Transverse colon (tissue), 4 donors: ENCODE data around the gene HNMT. TPM values are rescaled to one million over a fixed set of nuclear protein-coding genes. Genes with fewer than 3 reads are reported as not detected.

Experiments
- DNase-seq: peaks from one replicate; pipeline ENCODE4 v3.0.0-alpha.2; 2019
- H3K27ac ChIP-seq, 4 donors: fragments of 200-600 bp; sonication (generic); 2 replicates each; pipeline ENCODE4 v1.5.1; 2016 to 2018; ENCODE audit warnings: inconsistent platforms in 4 of 4
- H3K27me3 ChIP-seq: fragments of 200-600 bp; sonication (generic); 2 replicates; pipeline ENCODE4 v1.5.1; 2017; ENCODE audit warnings: inconsistent platforms
- H3K36me3 ChIP-seq, 4 donors: fragments of 200-600 bp; sonication (generic); 2 replicates each; pipeline ENCODE4 v1.5.1; 2017 to 2019; ENCODE audit warnings: inconsistent platforms in 4 of 4
- H3K4me1 ChIP-seq, 4 donors: fragments of 200-600 bp; sonication (generic); 2 replicates each; pipeline ENCODE4 v1.5.1; 2017 to 2020; ENCODE audit warnings: inconsistent platforms in 4 of 4
- H3K4me3 ChIP-seq, 4 donors: fragments of 200-600 bp; sonication (generic); 1 replicate in 1 of 4; 2 replicates in 3 of 4; pipeline versions ENCODE4 v1.5.1 to v1.6.1; 2017 to 2019; ENCODE audit warnings: inconsistent platforms in 4 of 4
- H3K9me3 ChIP-seq, 2 donors: fragments of 200-600 bp; sonication (generic); 2 replicates each; pipeline ENCODE4 v1.5.1; 2017 to 2019; ENCODE audit warnings: inconsistent platforms in 2 of 2
- EP300 ChIP-seq: sonication (generic); formaldehyde crosslinking; IDR thresholded peaks from one replicate; pipeline ENCODE4 v1.6.1; 2017; ENCODE audit warnings: antibody characterized with exemption, low read depth
- POLR2A ChIP-seq: fragments of 450-650 bp; IDR thresholded peaks from one replicate; pipeline ENCODE4 v1.6.1; 2016; ENCODE audit warnings: antibody characterized with exemption, mild to moderate bottlenecking, moderate library complexity
- POLR2AphosphoS5 ChIP-seq, 3 donors: sonication (generic); formaldehyde crosslinking; IDR thresholded peaks; one replicate each; pipeline ENCODE4 v1.6.1; 2016; ENCODE audit warnings: antibody characterized with exemption in 3 of 3
- WGBS, 2 donors: methylation state at CpG; one replicate each; pipeline ENCODE4 v1.1.5; 2018; ENCODE audit warnings: low coverage in 1 of 2; 5-methylcytosine and 5-hydroxymethylcytosine counted together
- in situ Hi-C, 4 donors: fragments of 200-750 bp; cut with MboI; loops; one replicate each; pipeline versions ENCODE4 v1.15.0 to v1.15.1; 2017; ENCODE audit warnings: low sequenced_read_pairs in 3 of 4, low pct_ligation_motif_present in 1 of 4, low pct_unique_long_range_greater_than_20kb in 1 of 4
- intact Hi-C: fragments of 100-400 bp; cut with DNase I; formaldehyde crosslinking; loops from one replicate; pipeline ENCODE4 v1.15.1; 2023; ENCODE audit warnings: low total_unique reads
- total RNA-seq, 4 donors: library from RNA; depleted of rRNA; stranded (reverse); fragments of >200 nt; gene quantifications; one replicate each; pipeline ENCODE4 v1.1.0, GENCODE V29; 2016
- TF ChIP-seq, protein P1 (sequence below), 5 experiments: fragments of 200-600 bp in 3 of 5; fragments of 450-650 bp in 2 of 5; sonication (generic) in 3 of 5; IDR thresholded peaks; 1 replicate in 2 of 5; 2 replicates in 3 of 5; pipeline ENCODE4 v1.5.1; 2016 to 2017; ENCODE audit warnings: antibody characterized with exemption in 5 of 5, inconsistent platforms in 3 of 5, mild to moderate bottlenecking in 2 of 5, moderate library complexity in 1 of 5

The HNMT gene
- total RNA-seq, 4 donors from 2014 or later, result 36.3 to 64.9 (median 48.4) TPM

DNA sequence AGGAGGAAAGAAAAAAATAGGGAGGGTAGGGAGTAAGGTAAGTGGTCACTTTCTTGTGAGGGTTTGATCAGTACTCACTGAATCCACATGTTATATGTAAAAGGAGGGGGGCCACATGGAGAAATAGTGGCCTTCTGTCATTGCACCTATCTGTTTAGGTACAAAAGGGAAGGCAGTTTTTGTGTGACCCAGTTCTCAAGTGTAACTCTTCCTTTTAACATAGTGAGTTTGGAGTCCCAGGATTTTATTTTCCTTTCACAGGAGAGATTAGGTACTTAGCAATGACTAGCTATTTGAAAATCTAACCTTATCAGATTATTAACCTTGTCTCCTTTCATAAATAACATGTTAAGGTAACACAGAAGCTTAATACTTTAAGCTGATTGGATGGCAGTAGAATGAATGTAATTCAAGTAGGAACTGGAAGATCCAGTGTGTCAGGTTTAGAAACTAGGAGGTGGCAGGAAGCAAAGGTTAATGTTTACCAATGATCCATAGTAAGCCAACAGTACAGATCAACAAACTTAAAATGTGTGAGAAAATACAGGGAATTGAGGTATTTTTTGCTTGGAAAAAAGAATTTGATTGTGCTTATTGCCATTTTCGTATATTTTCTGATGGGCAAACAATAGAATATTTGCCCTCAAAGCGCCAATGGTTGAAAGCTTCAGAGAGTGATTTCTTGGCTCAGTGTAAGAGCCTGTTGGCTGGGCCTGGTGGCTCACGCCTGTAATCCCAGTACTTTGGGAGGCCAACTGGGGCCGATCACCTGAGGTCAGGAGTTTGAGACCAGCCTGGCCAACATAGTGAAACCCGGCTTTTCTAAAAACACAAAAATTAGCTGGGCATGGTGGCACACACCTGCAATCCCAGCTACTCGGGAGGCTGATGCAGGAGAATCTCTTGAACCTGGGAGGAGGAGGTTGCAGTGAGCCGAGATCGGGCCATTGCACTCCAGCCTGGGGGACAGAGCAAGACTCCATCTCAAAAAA, 11.3 kb downstream of the HNMT start:
- Histone ChIP-seq H3K36me3 (no peaks in the 10 kb centered on the region), H3K27me3 (no peaks in the 10 kb centered on the region), H3K9me3 (no peaks in the 10 kb centered on the region), H3K4me1 (peaks cover 0 to 66% (median 25%) of the 10 kb centered on the region in 4 donors), H3K4me3 (no peak overlapping the region), H3K27ac (peak overlapping the region; percentile 68 to 82 (median 72))
- in situ Hi-C loops, result no loop called here
- intact Hi-C loops, result no loop called here
- TF ChIP-seq, protein P1, sequence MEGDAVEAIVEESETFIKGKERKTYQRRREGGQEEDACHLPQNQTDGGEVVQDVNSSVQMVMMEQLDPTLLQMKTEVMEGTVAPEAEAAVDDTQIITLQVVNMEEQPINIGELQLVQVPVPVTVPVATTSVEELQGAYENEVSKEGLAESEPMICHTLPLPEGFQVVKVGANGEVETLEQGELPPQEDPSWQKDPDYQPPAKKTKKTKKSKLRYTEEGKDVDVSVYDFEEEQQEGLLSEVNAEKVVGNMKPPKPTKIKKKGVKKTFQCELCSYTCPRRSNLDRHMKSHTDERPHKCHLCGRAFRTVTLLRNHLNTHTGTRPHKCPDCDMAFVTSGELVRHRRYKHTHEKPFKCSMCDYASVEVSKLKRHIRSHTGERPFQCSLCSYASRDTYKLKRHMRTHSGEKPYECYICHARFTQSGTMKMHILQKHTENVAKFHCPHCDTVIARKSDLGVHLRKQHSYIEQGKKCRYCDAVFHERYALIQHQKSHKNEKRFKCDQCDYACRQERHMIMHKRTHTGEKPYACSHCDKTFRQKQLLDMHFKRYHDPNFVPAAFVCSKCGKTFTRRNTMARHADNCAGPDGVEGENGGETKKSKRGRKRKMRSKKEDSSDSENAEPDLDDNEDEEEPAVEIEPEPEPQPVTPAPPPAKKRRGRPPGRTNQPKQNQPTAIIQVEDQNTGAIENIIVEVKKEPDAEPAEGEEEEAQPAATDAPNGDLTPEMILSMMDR (IDR thresholded peaks at IDR 0.05), result no peak
- peak in 2 of 3 donors; percentile 49 to 60 for TF ChIP-seq POLR2AphosphoS5 (IDR thresholded peaks at IDR 0.05)
- no peak for TF ChIP-seq POLR2A
- 54 to 55% methylated on average over 3 to 8 of the region's 8 CpGs for WGBS, 2 donors
- DNase-seq, result no peak

GRCh38 chr2:137976274-137976673, 12.0 kb downstream of the HNMT start:
- Histone ChIP-seq H3K9me3 (no peaks in the 10 kb centered on the region), H3K36me3 (no peaks in the 10 kb centered on the region), H3K4me3 (no peak overlapping the region), H3K4me1 (peaks cover 0 to 63% (median 25%) of the 10 kb centered on the region in 4 donors), H3K27me3 (no peaks in the 10 kb centered on the region), H3K27ac (peak overlapping the region; percentile 60 to 82 (median 72))
- TF ChIP-seq, protein P1 (IDR thresholded peaks at IDR 0.05), result no peak
- TF ChIP-seq POLR2AphosphoS5 (IDR thresholded peaks at IDR 0.05), result no peak
- TF ChIP-seq EP300, result no peak
- TF ChIP-seq POLR2A, result no peak
- WGBS, 2 donors, result 64 to 70% methylated on average over 3 of the region's 3 CpGs
- in situ Hi-C loops (no loop called here), intact Hi-C loops (no loop called here)
- no peak for DNase-seq

DNA sequence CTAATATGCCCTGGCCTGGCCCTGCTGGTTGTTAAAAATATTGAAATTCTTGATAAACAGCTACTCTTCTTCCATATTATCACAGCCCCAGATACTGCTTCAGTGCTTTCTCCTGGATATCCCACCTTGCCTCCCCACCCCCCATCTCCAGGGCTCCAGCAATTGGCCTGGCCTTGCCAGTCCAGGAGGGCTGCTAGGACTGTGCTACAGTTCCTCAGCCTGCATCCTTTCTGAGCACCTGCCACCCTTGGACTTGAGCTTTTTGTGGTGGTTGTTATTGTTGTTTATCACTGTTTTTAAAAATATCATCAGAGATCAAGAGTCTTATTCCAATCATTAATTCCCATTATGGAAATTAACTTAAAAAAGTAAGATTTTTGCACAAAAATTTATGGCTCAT, 13.5 kb downstream of the HNMT start:
- no peaks in the 10 kb centered on the region for H3K27me3 ChIP-seq
- peak overlapping the region in 1 of 4 donors; percentile 72 for H3K27ac ChIP-seq
- H3K4me3 ChIP-seq, result no peak overlapping the region

GRCh38 chr2:137980459-137980858, 16.2 kb downstream of the HNMT start:
- DNase-seq, result no peak
- in situ Hi-C loops (no loop called here), intact Hi-C loops (no loop called here)
- no peaks in the 10 kb centered on the region for H3K9me3 ChIP-seq
- no peaks in the 10 kb centered on the region for H3K27me3 ChIP-seq
- no peak overlapping the region for H3K4me3 ChIP-seq
- no peak for TF ChIP-seq EP300
- no peak for TF ChIP-seq POLR2AphosphoS5 (IDR thresholded peaks at IDR 0.05)
- TF ChIP-seq, protein P1 (IDR thresholded peaks at IDR 0.05), result no peak
- TF ChIP-seq POLR2A, result no peak
- H3K4me1 ChIP-seq, result peaks cover 0 to 22% (median 6%) of the 10 kb centered on the region in 4 donors
- peak overlapping the region in 1 of 4 donors; percentile 16 for H3K27ac ChIP-seq
- no peaks in the 10 kb centered on the region for H3K36me3 ChIP-seq

More for the DNA sequence above, 13.5 kb downstream of the HNMT start:
- Histone ChIP-seq H3K36me3 (no peaks in the 10 kb centered on the region), H3K4me1 (peaks cover 0 to 47% (median 23%) of the 10 kb centered on the region in 4 donors), H3K9me3 (no peaks in the 10 kb centered on the region)
- TF ChIP-seq, protein P1 (IDR thresholded peaks at IDR 0.05), result no peak
- intact Hi-C loops (no loop called here), in situ Hi-C loops (no loop called here)
- DNase-seq, result no peak
